Right lobe of liver (tissue), 6 donors: ENCODE data around the gene MCFD2. TPM values are rescaled to one million over a fixed set of nuclear protein-coding genes. Genes with fewer than 3 reads are reported as not detected.

Experiments
- ATAC-seq, 4 donors: fragments of 200-7000 bp; cut with Tn5 transposase; one replicate each; pipeline ENCODE4 v1.9.1; 2020; ENCODE audit warnings: mild to moderate bottlenecking in 4 of 4, moderate library complexity in 4 of 4
- DNase-seq, 3 donors: peaks; one replicate each; pipeline ENCODE4 v3.0.0-alpha.2; 2020
- H3K27ac ChIP-seq, 3 donors: fragments of 200-600 bp; one replicate each; pipeline ENCODE4 v1.8.0; 2022
- H3K27me3 ChIP-seq, 2 donors: fragments of 200-600 bp; one replicate each; pipeline ENCODE4 v1.8.0; 2022
- H3K36me3 ChIP-seq, 4 donors: fragments of 200-600 bp; sonication (generic) in 1 of 4; one replicate each; pipeline versions ENCODE4 v1.5.1 to v1.8.0; 2017 to 2022; ENCODE audit warnings: control low read depth in 1 of 4
- H3K4me1 ChIP-seq, 4 donors: fragments of 200-600 bp; sonication (generic) in 1 of 4; one replicate each; pipeline versions ENCODE4 v1.5.1 to v1.8.0; 2017 to 2022; ENCODE audit warnings: control low read depth in 1 of 4
- H3K4me3 ChIP-seq, 3 donors: fragments of 200-600 bp; one replicate each; pipeline ENCODE4 v1.8.0; 2022
- H3K9me3 ChIP-seq, 4 donors: fragments of 200-600 bp; sonication (generic) in 1 of 4; one replicate each; pipeline versions ENCODE4 v1.5.1 to v1.8.0; 2017 to 2022; ENCODE audit warnings: control low read depth in 1 of 4
- POLR2A ChIP-seq: fragments of 450-650 bp; IDR thresholded peaks from one replicate; pipeline ENCODE4 v1.6.1; 2017; ENCODE audit warnings: antibody characterized with exemption, mild to moderate bottlenecking
- WGBS: methylation state at CpG from one replicate; pipeline ENCODE4 v1.1.6; 2018; ENCODE audit warnings: low coverage, low lambda C conversion rate; ENCODE audit not compliant: insufficient coverage; ENCODE audit errors: missing lambda C conversion rate; 5-methylcytosine and 5-hydroxymethylcytosine counted together
- intact Hi-C, 2 donors: fragments of 100-400 bp; cut with DNase I; formaldehyde crosslinking; loops; one replicate each; pipeline versions ENCODE4 v1.11.2 to v1.14.1; 2022
- total RNA-seq, 6 experiments: library from RNA; depleted of rRNA in 2 of 6; stranded (reverse); fragments of >200 nt in 2 of 6; fragmentation: NEBNext Ultra II Directional in 3 of 6; extraction: Animal tissue kit (Norgen Biotek cat#: 25700) in 3 of 6; gene quantifications; one replicate each; pipeline versions ENCODE4 v1.1.0 to v1.2.4, GENCODE V29; 2016 to 2023
- TF ChIP-seq, protein P1 (sequence below), 4 donors: fragments of 200-600 bp in 3 of 4; fragments of 450-650 bp in 1 of 4; IDR thresholded peaks; one replicate each; pipeline versions ENCODE4 v1.5.1 to v1.8.0; 2016 to 2022; ENCODE audit warnings: antibody characterized with exemption in 4 of 4, mild to moderate bottlenecking in 2 of 4
- donor health status: DM: no; HTN: yes; CAD: no.
- donor health status: DM: no; HTN: no; CAD: no.
- donor health status: DM: no; HTN: no; CAD: no.
- donor health status: DM: no; HTN: yes; CAD: no.
- donor health status: DM: no; HTN: yes; CAD: no.

Gene MCFD2
- total RNA-seq, 6 experiments from 2014 or later, result 85.0 to 147 (median 99.2) TPM

DNA sequence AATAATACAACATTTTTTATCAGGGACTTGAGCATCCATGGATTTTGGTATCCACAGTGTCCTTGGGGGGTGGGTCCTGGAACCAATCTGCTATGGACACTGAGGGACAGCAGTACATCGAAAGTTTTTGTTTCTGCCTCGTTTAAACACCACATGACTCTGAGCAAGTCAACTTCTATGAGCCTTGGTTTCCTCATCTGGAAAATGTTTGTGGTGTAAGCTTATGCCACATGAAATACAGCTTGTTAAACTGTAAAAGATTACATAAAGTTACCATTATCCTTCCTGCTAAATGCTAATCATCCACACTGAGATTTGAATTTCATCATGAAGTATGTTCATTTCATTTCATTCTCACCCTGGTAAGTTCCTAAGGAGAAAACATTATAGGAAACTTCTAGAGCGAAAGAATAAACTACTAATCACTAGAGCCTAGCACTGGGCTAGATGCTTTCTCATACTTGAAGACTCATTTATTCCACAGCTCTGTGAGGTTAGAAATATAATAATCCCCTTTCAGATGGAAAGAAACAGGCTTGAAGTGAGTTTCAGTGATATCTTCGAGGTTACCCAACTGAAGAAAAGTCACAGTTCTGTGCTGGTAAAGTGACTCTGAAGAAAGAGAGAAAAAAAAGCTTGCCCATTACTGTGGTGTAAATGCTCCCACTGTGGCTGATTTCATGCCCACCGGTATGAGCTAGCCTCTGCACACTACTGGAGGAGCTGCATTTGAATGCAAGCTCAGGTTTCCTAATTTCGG is 29.2 kb downstream of the MCFD2 start:
- Histone ChIP-seq H3K36me3 (no peaks in the 10 kb centered on the region), H3K4me1 (no peaks in the 10 kb centered on the region), H3K27ac (no peak overlapping the region), H3K27me3 (no peaks in the 10 kb centered on the region), H3K9me3 (no peaks in the 10 kb centered on the region), H3K4me3 (no peak overlapping the region)
- intact Hi-C loops, result no loop called here
- TF ChIP-seq POLR2A, result no peak
- TF ChIP-seq, protein P1, sequence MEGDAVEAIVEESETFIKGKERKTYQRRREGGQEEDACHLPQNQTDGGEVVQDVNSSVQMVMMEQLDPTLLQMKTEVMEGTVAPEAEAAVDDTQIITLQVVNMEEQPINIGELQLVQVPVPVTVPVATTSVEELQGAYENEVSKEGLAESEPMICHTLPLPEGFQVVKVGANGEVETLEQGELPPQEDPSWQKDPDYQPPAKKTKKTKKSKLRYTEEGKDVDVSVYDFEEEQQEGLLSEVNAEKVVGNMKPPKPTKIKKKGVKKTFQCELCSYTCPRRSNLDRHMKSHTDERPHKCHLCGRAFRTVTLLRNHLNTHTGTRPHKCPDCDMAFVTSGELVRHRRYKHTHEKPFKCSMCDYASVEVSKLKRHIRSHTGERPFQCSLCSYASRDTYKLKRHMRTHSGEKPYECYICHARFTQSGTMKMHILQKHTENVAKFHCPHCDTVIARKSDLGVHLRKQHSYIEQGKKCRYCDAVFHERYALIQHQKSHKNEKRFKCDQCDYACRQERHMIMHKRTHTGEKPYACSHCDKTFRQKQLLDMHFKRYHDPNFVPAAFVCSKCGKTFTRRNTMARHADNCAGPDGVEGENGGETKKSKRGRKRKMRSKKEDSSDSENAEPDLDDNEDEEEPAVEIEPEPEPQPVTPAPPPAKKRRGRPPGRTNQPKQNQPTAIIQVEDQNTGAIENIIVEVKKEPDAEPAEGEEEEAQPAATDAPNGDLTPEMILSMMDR (IDR thresholded peaks at IDR 0.05), result no peak
- WGBS, result 68% methylated on average over 5 of the region's 6 CpGs
- DNase-seq, result no peak
- ATAC-seq, result no peak

DNA sequence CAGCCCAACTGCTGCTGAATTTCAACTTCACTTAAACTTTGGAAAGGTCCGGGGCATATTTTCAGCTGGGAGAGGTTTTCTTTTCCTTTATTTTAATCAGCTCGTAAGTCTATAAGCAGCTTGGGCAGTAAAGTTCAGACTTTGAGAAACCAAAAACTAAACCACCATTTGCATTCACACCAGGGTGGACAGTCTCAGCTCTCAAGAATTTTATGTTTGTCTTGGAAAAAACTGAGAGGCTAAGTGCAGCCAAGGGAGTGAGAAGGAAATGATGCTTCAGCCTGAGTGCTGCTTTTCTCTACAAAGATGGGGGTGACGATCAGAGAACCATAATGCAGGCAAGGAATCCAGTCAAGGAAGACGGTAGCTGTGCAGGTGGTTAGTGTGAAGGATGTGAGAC is 30.2 kb downstream of the MCFD2 start:
- H3K4me1 ChIP-seq, result no peaks in the 10 kb centered on the region
- 78% methylated on average over 4 of the region's 4 CpGs for WGBS
- no peaks in the 10 kb centered on the region for H3K9me3 ChIP-seq
- TF ChIP-seq, protein P1 (IDR thresholded peaks at IDR 0.05), result no peak
- TF ChIP-seq POLR2A, result no peak
- intact Hi-C loops, result no loop called here
- no peaks in the 10 kb centered on the region for H3K27me3 ChIP-seq
- no peak for DNase-seq
- no peaks in the 10 kb centered on the region for H3K36me3 ChIP-seq
- H3K27ac ChIP-seq, result no peak overlapping the region
- ATAC-seq, result no peak
- H3K4me3 ChIP-seq, result no peak overlapping the region

DNA sequence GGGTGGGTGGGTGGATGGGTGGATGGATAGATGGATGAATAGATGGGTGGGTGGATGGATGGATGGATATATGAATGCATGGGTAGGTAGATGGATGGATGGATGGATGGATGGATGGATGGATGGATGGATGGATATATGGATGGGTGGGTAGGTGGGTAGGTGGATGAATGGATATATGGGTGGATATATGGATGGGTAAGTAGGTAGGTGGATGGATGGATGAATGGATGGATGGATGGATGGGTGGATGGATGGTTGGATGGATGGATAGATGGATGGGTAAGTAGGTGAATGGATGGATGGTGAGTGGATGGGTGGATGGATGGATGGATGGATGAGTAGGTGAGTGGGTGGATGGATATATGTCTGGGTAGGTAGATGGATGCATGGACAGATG is 36.1 kb downstream of the MCFD2 start:
- Histone ChIP-seq H3K27me3 (no peaks in the 10 kb centered on the region), H3K36me3 (no peaks in the 10 kb centered on the region), H3K9me3 (no peaks in the 10 kb centered on the region), H3K27ac (no peak overlapping the region), H3K4me1 (peaks cover 0 to 9% (median 3%) of the 10 kb centered on the region in 4 donors), H3K4me3 (no peak overlapping the region)
- TF ChIP-seq, protein P1 (IDR thresholded peaks at IDR 0.05), result no peak
- no peak for TF ChIP-seq POLR2A
- no peak for DNase-seq
- ATAC-seq, result no peak
- intact Hi-C loops, result no loop called here

DNA sequence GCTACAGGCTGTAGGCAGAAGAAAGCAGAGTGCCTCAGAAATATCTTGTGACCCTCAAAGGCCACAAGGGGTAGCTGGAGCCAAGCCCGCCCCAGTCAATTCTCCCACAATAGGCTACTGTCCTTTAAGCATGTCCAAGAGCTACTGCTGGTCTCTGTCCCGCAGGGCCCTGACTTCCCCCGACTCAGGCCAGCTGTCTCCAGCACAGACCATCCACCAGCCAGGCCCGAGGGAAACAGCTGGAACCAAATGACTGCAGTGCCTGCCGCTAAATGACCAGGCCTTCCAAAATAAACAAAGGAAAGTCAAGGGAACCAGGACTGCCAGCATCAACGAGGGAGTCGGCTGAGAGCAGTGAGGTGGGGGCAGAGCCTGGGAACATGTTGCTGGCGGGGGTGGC is 36.7 kb downstream of the MCFD2 start:
- Histone ChIP-seq H3K27me3 (no peaks in the 10 kb centered on the region), H3K27ac (no peak overlapping the region), H3K9me3 (no peaks in the 10 kb centered on the region), H3K4me3 (no peak overlapping the region), H3K4me1 (peaks cover 0 to 9% (median 3%) of the 10 kb centered on the region in 4 donors), H3K36me3 (no peaks in the 10 kb centered on the region)
- TF ChIP-seq, protein P1 (IDR thresholded peaks at IDR 0.05), result no peak
- TF ChIP-seq POLR2A, result no peak
- ATAC-seq, result peak; percentile 26 to 69 (median 54)
- DNase-seq, result no peak
- 31% methylated on average over 8 of the region's 8 CpGs for WGBS
- intact Hi-C loops, result no loop called here
